AG09309 (cell line): Measurements from ENCODE around the gene NRK.

Experiments used
- DNase-seq: peaks from one replicate; pipeline ENCODE4 v3.0.0-alpha.2; 2010; ENCODE audit warnings: low read depth
- H3K4me3 ChIP-seq: 2 replicates; pipeline ENCODE4 v1.5.1; 2011; ENCODE audit warnings: mild to moderate bottlenecking, low read depth, low read length, moderate library complexity; ENCODE audit not compliant: control insufficient read depth
- TF ChIP-seq, protein P1 (sequence below): IDR thresholded peaks from 2 replicates; pipeline ENCODE4 v1.5.1; 2011; ENCODE audit warnings: mild to moderate bottlenecking, low read depth, low read length, inconsistent platforms; ENCODE audit not compliant: insufficient read depth, control insufficient read depth; ENCODE audit errors: missing control alignments

The NRK gene

DNA sequence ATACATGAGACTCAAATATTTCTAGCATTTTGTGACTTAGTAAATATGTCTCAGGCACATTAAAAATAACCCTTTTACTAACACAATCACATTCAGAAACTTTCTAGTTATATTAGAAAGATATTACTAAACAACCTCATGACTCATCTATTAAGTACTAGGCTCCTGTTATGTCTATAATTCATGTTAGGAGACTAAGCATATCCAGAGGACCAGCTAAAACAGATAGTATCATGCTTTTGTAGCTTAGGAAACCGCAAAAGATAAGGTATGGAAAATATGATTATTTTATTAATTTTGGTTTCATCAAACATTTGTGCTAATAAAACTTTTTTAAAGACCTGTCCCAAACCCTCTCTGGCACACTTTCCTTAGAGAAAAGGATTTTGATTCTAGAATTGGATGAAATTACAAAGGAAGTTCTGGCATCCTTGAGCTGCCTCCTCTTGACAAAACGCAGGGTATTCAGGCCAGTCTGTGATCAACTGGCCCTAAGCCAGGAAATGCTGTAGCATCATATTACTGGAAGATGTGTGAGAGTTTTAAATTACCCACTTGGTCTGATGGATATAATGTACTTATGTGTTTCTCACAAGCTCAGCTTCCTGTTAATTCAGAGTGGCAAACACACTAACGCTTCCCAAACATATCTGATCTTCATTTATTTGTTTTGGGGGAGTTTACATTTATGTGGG, 60.4 kb downstream of the NRK start:
- TF ChIP-seq, protein P1, sequence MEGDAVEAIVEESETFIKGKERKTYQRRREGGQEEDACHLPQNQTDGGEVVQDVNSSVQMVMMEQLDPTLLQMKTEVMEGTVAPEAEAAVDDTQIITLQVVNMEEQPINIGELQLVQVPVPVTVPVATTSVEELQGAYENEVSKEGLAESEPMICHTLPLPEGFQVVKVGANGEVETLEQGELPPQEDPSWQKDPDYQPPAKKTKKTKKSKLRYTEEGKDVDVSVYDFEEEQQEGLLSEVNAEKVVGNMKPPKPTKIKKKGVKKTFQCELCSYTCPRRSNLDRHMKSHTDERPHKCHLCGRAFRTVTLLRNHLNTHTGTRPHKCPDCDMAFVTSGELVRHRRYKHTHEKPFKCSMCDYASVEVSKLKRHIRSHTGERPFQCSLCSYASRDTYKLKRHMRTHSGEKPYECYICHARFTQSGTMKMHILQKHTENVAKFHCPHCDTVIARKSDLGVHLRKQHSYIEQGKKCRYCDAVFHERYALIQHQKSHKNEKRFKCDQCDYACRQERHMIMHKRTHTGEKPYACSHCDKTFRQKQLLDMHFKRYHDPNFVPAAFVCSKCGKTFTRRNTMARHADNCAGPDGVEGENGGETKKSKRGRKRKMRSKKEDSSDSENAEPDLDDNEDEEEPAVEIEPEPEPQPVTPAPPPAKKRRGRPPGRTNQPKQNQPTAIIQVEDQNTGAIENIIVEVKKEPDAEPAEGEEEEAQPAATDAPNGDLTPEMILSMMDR = no peak
- H3K4me3 ChIP-seq = no peak overlapping the region
- DNase-seq = no peak

DNA sequence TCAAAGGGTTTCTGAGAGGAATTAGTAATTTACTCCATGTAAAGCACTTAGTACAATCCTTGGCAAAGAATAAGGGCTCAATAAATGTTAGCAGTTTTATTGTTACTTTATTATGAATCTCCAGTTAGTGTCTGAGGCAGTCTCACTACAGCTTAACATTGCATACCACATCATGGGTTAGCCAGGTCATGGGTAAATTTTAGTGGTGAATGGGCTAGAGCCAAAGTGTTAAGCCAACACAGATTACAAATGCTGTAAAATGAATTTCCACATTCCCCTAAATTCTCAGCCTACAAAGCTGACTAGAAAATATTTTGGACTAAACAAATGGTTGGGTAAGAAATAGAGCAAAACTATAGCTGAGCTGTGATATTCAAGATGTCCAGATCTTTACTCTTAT, 72.4 kb downstream of the NRK start:
- TF ChIP-seq, protein P1 = no peak
- no peak overlapping the region for H3K4me3 ChIP-seq
- DNase-seq = no peak

DNA sequence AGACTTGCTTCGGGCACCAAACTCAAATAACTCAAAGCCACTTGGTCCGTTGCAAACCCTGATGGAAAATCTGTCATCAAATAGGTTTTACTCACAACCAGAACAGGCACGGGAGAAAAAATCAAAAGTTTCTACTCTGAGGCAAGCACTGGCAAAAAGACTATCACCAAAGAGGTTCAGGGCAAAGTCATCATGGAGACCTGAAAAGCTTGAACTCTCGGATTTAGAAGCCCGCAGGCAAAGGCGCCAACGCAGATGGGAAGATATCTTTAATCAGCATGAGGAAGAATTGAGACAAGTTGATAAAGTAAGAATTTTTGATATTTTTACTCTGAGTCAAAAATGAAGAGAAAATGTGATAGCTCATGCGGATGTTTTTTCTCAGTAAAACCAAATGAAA, 87.2 kb downstream of the NRK start:
- TF ChIP-seq, protein P1 = no peak
- DNase-seq = no peak
- H3K4me3 ChIP-seq = no peak overlapping the region

DNA sequence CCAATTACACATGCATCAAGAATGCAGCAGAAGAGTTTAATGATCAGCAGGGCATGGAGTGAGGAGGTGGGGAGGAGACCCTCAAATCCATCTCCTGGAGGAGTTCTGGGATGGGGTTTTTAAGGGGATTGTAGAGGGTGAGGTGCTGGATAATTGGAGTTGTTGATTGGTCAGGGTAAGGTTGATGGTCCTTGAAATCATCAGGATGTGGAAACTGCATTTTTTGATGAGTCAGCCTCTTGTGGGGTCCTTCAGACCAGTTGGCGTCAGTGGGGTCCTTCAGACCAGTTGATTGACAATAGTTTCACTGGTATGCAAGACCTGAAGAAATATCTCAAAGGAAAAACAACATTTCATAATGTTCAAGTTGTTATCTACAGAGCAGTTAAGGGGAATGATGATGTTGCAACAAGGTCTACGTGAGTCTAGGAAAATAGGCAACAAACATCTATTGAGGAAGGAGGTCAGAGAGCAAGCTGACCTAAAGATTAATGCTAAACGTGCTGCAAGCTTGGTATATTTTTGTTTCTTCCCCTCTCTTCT, 88.3 kb downstream of the NRK start:
- TF ChIP-seq, protein P1 = no peak
- no peak overlapping the region for H3K4me3 ChIP-seq
- DNase-seq = no peak

DNA sequence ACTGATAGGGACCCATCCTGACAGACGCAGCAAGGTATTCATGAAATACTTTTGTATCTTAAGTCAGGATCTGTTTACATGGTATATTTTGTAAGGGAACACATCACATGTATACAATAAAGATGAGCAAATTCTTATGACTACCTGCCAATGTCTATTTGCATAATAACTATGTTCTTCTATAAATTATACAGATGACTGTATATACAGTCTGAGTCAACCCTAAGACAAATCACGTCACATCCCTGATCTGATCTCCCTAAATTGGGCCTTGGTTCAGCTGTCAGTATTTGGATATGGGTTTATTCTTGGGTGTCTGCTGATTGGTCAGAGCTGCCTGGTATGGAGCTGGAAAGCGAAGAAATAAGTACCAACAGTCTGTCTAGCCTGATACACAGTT, 122.9 kb downstream of the NRK start:
- no peak for DNase-seq

DNA sequence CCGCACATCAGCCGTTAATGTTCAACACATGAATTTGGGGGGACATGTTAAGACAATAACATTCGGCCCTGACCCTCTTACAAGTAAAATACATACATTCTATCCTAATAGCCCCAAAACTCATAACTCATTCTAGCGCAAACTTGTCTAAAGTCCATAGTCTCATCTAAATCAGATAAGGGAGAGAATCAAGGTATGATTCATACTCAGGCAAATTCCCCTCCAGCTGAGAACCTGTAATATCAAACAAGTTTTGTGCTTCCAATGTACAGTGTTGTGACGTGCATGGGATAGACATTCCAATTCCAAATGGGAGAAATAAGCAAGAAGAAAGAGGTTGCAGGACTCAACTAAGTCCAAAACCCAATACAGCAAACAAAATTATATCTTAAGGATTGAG, 147.1 kb downstream of the NRK start:
- H3K4me3 ChIP-seq = no peak overlapping the region
- TF ChIP-seq, protein P1 = no peak
- no peak for DNase-seq

More for the DNA sequence above, 122.9 kb downstream of the NRK start:
- TF ChIP-seq, protein P1 = no peak
- no peak overlapping the region for H3K4me3 ChIP-seq
